ENCODE results near the gene FOXL2NB.

- TF ChIP-seq CTCF (IDR thresholded peaks at IDR 0.05) (no peak), REST (IDR thresholded peaks at IDR 0.05; ENCODE audit: insufficient read depth in 1 of 2, low read depth in 2 of 2, low read length in 1 of 2) (no peak), POLR2AphosphoS5 (IDR thresholded peaks at IDR 0.05; ENCODE audit: low read depth, low read length) (no peak), SIN3A (IDR thresholded peaks at IDR 0.05; ENCODE audit: borderline replicate concordance, insufficient read depth, low read depth, low read length) (no peak)
Measured at GRCh38 chr3:138949002-138949418, 2.0 kb downstream of the FOXL2NB start.

Data from Panc1 (cell line).